ENCODE measurements around the gene RDH13.

RDH13 gene

GRCh38 chr19:55071129-55071502 is 8.2 kb upstream of the RDH13 start:
- H3K27me3 ChIP-seq (ENCODE audit: insufficient read depth, poor library complexity, severe bottlenecking), result peaks cover 21% of the 10 kb centered on the region
- H3K4me3 ChIP-seq (replicated peaks; ENCODE audit: insufficient read depth, low read length), result no peak overlapping the region
- no peak for DNase-seq (ENCODE audit: low read depth in 1 of 2, low spot score in 1 of 2)
- no peak overlapping the region for H3K27ac ChIP-seq (replicated peaks)
- TF ChIP-seq REST (IDR thresholded peaks at IDR 0.05; ENCODE audit: insufficient replicate concordance, low read depth) (no peak), POLR2AphosphoS5 (IDR thresholded peaks at IDR 0.05; ENCODE audit: low read depth) (no peak), GABPA (IDR thresholded peaks at IDR 0.05; ENCODE audit: low read depth) (no peak), CTCF (IDR thresholded peaks at IDR 0.05; ENCODE audit: insufficient read depth, low read length) (no peak), SPI1 (IDR thresholded peaks at IDR 0.05; ENCODE audit: borderline replicate concordance, low read depth) (no peak)

- no peak overlapping the region for H3K27ac ChIP-seq (replicated peaks)
- peaks cover 21% of the 10 kb centered on the region for H3K27me3 ChIP-seq (ENCODE audit: insufficient read depth, poor library complexity, severe bottlenecking)
- no peak overlapping the region for H3K4me3 ChIP-seq (replicated peaks; ENCODE audit: insufficient read depth, low read length)
- DNase-seq (ENCODE audit: low read depth in 1 of 2, low spot score in 1 of 2), result no peak
- TF ChIP-seq GABPA (IDR thresholded peaks at IDR 0.05; ENCODE audit: low read depth), result no peak
- no peak for TF ChIP-seq CTCF (IDR thresholded peaks at IDR 0.05; ENCODE audit: insufficient read depth, low read length)
- no peak for TF ChIP-seq SPI1 (IDR thresholded peaks at IDR 0.05; ENCODE audit: borderline replicate concordance, low read depth)
- no peak for TF ChIP-seq POLR2AphosphoS5 (IDR thresholded peaks at IDR 0.05; ENCODE audit: low read depth)
- no peak for TF ChIP-seq REST (IDR thresholded peaks at IDR 0.05; ENCODE audit: insufficient replicate concordance, low read depth)
Observed at GRCh38 chr19:55070466-55071128, 7.6 kb upstream of the RDH13 start.

GRCh38 chr19:55069865-55070197 is 6.9 kb upstream of the RDH13 start:
- peaks cover 21% of the 10 kb centered on the region for H3K27me3 ChIP-seq (ENCODE audit: insufficient read depth, poor library complexity, severe bottlenecking)
- DNase-seq (ENCODE audit: low read depth in 1 of 2, low spot score in 1 of 2), result no peak
- H3K4me3 ChIP-seq (replicated peaks; ENCODE audit: insufficient read depth, low read length), result no peak overlapping the region
- no peak overlapping the region for H3K27ac ChIP-seq (replicated peaks)
- TF ChIP-seq SPI1 (IDR thresholded peaks at IDR 0.05; ENCODE audit: borderline replicate concordance, low read depth), result no peak
- no peak for TF ChIP-seq GABPA (IDR thresholded peaks at IDR 0.05; ENCODE audit: low read depth)
- no peak for TF ChIP-seq POLR2AphosphoS5 (IDR thresholded peaks at IDR 0.05; ENCODE audit: low read depth)
- no peak for TF ChIP-seq CTCF (IDR thresholded peaks at IDR 0.05; ENCODE audit: insufficient read depth, low read length)

All from HL-60 (cell line).